ENCODE data around the gene CPSF6.

DNA sequence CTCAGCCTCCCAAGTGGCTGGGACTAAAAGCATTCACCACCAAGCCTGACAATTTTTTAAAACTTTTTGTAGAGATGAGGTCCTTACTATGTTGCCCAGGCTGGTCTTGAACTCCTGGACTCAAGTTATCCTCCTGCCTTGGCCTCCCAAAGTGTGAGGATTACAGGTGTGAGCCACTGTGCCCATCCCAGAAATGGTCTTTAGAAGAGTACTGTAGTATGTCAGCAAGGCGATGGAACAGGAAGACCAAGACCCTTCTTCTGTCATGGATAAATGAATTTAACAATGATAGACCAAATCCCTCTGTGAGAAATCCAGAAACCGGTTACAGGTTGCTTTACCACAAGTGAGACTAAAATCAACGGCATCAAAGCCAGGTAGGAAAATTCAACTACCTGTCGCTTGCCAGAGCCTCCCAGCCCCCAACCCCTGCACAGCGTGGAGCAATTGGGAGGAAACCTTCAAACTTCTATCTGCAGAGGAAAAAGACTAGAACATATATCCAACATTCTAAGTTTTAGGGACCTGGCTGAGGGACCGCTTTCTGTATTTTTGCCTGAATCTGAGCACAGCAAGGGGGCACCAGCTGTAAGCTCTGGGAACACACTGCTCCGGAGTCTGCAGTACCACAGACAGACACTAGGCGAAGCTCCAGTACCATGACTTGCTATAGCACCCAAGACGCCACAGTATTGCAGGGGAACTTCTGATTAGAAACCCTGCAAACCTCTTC is 51.3 kb downstream of the CPSF6 start:
- TF ChIP-seq SP1 (IDR thresholded peaks at IDR 0.05), result no peak
- TF ChIP-seq SUZ12 (IDR thresholded peaks at IDR 0.05), result no peak
- TF ChIP-seq, protein P1, sequence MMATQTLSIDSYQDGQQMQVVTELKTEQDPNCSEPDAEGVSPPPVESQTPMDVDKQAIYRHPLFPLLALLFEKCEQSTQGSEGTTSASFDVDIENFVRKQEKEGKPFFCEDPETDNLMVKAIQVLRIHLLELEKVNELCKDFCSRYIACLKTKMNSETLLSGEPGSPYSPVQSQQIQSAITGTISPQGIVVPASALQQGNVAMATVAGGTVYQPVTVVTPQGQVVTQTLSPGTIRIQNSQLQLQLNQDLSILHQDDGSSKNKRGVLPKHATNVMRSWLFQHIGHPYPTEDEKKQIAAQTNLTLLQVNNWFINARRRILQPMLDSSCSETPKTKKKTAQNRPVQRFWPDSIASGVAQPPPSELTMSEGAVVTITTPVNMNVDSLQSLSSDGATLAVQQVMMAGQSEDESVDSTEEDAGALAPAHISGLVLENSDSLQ (IDR thresholded peaks at IDR 0.05), result no peak
- no peak for TF ChIP-seq FOXK2 (IDR thresholded peaks at IDR 0.05)
